HG03342 (cell line): ENCODE results near the gene NUP37.
"Not testable (repeated sequence)": the region's sequence is repeated elsewhere in the genome, so short reads cannot be mapped to it uniquely, and the experiment has no call there.

Experiments used
- ATAC-seq: cut with Tn5 transposase; IDR thresholded peaks from one replicate; pipeline ENCODE4 v1.9.1; 2021; ENCODE audit warnings: mild to moderate bottlenecking, moderate library complexity; ENCODE audit not compliant: unreplicated experiment

Gene NUP37

GRCh38 chr12:102119674-102120563 is at the start of gene NUP37, which contains the start of gene PARPBP:
Gene NUP37, minus strand, starts transcription at chr12:102120114. Its CDS starts 1,596 bp downstream, at chr12:102118518.
Gene PARPBP, plus strand, starts transcription at chr12:102120183. Its CDS starts 3,706 bp downstream, at chr12:102123889.
- ATAC-seq = peak; percentile 97

GRCh38 chr12:102167821-102168604 is 48.1 kb upstream of the NUP37 start:
- ATAC-seq = peak; percentile 63

- no peak for ATAC-seq
Observed at GRCh38 chr12:102163383-102163782, 43.5 kb upstream of the NUP37 start.

GRCh38 chr12:102155206-102155605 is 35.3 kb upstream of the NUP37 start:
- ATAC-seq = not testable (repeated sequence)

- ATAC-seq = not testable (repeated sequence)
Observed at GRCh38 chr12:102147062-102147587, 27.2 kb upstream of the NUP37 start.

GRCh38 chr12:102144221-102144620 is 24.3 kb upstream of the NUP37 start:
- ATAC-seq = no peak

- not testable (repeated sequence) for ATAC-seq
Observed at GRCh38 chr12:102142866-102143373, 23.0 kb upstream of the NUP37 start.

- ATAC-seq = not testable (repeated sequence)
Observed at GRCh38 chr12:102137619-102138018, 17.7 kb upstream of the NUP37 start.

GRCh38 chr12:102131442-102131841 is 11.5 kb upstream of the NUP37 start:
- ATAC-seq = not testable (repeated sequence)

- not testable (repeated sequence) for ATAC-seq
Observed at GRCh38 chr12:102130720-102131119, 10.8 kb upstream of the NUP37 start.

- ATAC-seq = not testable (repeated sequence)
Observed at GRCh38 chr12:102121328-102121727, 1.4 kb upstream of the NUP37 start.

- ATAC-seq = no peak
Observed at GRCh38 chr12:102120886-102121285, 972 bp upstream of the NUP37 start.

- ATAC-seq = no peak
Observed at GRCh38 chr12:102120564-102120873, 605 bp upstream of the NUP37 start.

- no peak for ATAC-seq
Observed at GRCh38 chr12:102118874-102119273, 1.0 kb downstream of the NUP37 start.

- ATAC-seq = no peak
Observed at GRCh38 chr12:102116392-102116791, 3.5 kb downstream of the NUP37 start.

GRCh38 chr12:102114212-102114611 is 5.7 kb downstream of the NUP37 start:
- ATAC-seq = no peak

GRCh38 chr12:102110782-102111181 is 9.1 kb downstream of the NUP37 start:
- ATAC-seq = no peak

GRCh38 chr12:102107970-102108369 is 11.9 kb downstream of the NUP37 start:
- no peak for ATAC-seq

- ATAC-seq = no peak
Observed at GRCh38 chr12:102106905-102107304, 13.0 kb downstream of the NUP37 start.

GRCh38 chr12:102096855-102097254 is 23.1 kb downstream of the NUP37 start:
- ATAC-seq = no peak

- no peak for ATAC-seq
Observed at GRCh38 chr12:102095677-102096263, 24.1 kb downstream of the NUP37 start.
